Lung (tissue), 12 donors: ENCODE results near the gene DPYSL4. TPM values are rescaled to one million over a fixed set of nuclear protein-coding genes. Genes with fewer than 3 reads are reported as not detected.

ENCODE experiments used
- ATAC-seq: fragments of 200-7000 bp; cut with Tn5 transposase; one replicate; pipeline ENCODE4 v1.9.1; 2020; ENCODE audit warnings: moderate number of reproducible peaks; ENCODE audit not compliant: insufficient read depth, low FRiP score
- DNase-seq, 3 donors: peaks; one replicate each; pipeline ENCODE4 v3.0.0-alpha.2; 2013 to 2017
- H3K27ac ChIP-seq, 2 donors: one replicate each; pipeline ENCODE4 v1.5.1; 2013; ENCODE audit warnings: mild to moderate bottlenecking in 2 of 2, moderate library complexity in 2 of 2, control low read depth in 1 of 2, inconsistent platforms in 1 of 2, low read depth in 1 of 2, low read length in 1 of 2
- H3K27me3 ChIP-seq, 3 donors: one replicate each; pipeline ENCODE4 v1.5.1; 2013; ENCODE audit warnings: low read length in 2 of 3; ENCODE audit not compliant: control insufficient read depth in 3 of 3, insufficient read depth in 3 of 3
- H3K36me3 ChIP-seq, 4 donors: one replicate each; pipeline ENCODE4 v1.5.1; 2013; ENCODE audit warnings: low read length in 4 of 4, mild to moderate bottlenecking in 1 of 4, moderate library complexity in 1 of 4; ENCODE audit not compliant: control insufficient read depth in 4 of 4, insufficient read depth in 4 of 4
- H3K4me1 ChIP-seq, 5 donors: one replicate each; pipeline ENCODE4 v1.5.1; 2013; ENCODE audit warnings: low read length in 5 of 5, mild to moderate bottlenecking in 2 of 5, moderate library complexity in 1 of 5; ENCODE audit not compliant: control insufficient read depth in 5 of 5, insufficient read depth in 5 of 5
- H3K4me3 ChIP-seq: one replicate; pipeline ENCODE4 v1.5.1; 2013; ENCODE audit warnings: mild to moderate bottlenecking, control low read depth, moderate library complexity
- H3K9ac ChIP-seq, 2 donors: one replicate each; pipeline ENCODE4 v1.5.1; 2013; ENCODE audit warnings: low read length in 2 of 2, control low read depth in 1 of 2; ENCODE audit not compliant: insufficient read depth in 1 of 2
- H3K9me3 ChIP-seq, 4 donors: one replicate each; pipeline ENCODE4 v1.5.1; 2013; ENCODE audit warnings: low read length in 3 of 4, mild to moderate bottlenecking in 1 of 4, moderate library complexity in 1 of 4; ENCODE audit not compliant: control insufficient read depth in 4 of 4, insufficient read depth in 3 of 4
- WGBS, 2 donors: extraction: QIAGEN DNeasy Blood & Tissue Kit; methylation state at CpG; one replicate each; pipeline ENCODE4 v1.1.7; 2013; 5-methylcytosine and 5-hydroxymethylcytosine counted together
- polyA plus RNA-seq, 2 donors: library from polyadenylated mRNA; stranded (reverse); fragments of 200-250 nt; gene quantifications; one replicate each; pipeline ENCODE4 v1.2.1, GENCODE V29; 2013
- total RNA-seq, 2 donors: library from RNA; depleted of rRNA in 1 of 2; stranded (reverse); fragments of >200 nt in 1 of 2; gene quantifications; one replicate each; pipeline ENCODE4 v1.2.1, GENCODE V29; 2014 to 2021
- TF ChIP-seq, protein P1 (sequence below): IDR thresholded peaks from 2 replicates; pipeline ENCODE4 v1.5.1; 2012; ENCODE audit warnings: mild to moderate bottlenecking; ENCODE audit errors: control extremely low read depth, extremely low read depth
- donor health status: control.
- donor health status: control.
- donor health status: Bipolar disorder and iron deficiency.
- donor health status: healthy.
- donor health status: DM: yes; HTN: yes; CAD: no.

The DPYSL4 gene
- total and polyA plus RNA-seq, 4 donors: 0.33 to 1.5 (median 1.3) TPM

DNA sequence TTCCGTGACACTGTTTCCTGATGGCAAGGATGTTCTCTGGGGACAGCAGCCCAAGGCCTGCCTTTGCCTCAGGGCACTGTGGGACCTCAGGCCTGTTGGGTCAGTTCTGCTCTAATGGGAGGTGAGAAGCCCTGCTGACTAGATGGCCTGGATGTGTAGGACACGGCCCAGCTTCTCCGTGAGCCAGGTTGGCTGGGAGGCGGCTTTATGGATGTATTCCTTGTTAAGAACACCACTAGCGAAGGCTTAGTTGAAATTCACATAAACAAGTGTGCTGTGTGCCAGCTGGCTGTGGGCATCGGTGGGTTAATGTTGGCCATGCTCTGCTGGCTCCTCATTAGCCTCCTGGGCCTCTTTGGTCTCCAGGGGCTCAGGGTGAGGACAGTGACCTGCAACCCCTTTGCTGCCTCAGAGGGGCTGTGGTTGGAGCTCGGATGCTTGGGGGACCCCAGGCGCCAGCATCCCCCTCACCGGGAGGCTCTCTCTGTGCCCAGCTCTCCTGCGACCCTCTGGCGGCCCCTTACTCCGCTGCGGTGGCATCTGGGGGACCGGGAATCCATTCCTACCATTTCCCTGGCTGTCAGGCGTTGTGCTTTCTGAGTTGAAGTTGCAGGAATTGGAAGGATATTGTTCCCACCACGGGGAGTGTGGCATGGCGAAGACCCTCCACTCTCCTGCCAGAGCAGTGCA lies 22.8 kb upstream of the DPYSL4 start:
- TF ChIP-seq, protein P1, sequence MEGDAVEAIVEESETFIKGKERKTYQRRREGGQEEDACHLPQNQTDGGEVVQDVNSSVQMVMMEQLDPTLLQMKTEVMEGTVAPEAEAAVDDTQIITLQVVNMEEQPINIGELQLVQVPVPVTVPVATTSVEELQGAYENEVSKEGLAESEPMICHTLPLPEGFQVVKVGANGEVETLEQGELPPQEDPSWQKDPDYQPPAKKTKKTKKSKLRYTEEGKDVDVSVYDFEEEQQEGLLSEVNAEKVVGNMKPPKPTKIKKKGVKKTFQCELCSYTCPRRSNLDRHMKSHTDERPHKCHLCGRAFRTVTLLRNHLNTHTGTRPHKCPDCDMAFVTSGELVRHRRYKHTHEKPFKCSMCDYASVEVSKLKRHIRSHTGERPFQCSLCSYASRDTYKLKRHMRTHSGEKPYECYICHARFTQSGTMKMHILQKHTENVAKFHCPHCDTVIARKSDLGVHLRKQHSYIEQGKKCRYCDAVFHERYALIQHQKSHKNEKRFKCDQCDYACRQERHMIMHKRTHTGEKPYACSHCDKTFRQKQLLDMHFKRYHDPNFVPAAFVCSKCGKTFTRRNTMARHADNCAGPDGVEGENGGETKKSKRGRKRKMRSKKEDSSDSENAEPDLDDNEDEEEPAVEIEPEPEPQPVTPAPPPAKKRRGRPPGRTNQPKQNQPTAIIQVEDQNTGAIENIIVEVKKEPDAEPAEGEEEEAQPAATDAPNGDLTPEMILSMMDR: no peak
- peaks cover 0 to 9% (median 0%) of the 10 kb centered on the region in 4 donors for H3K9me3 ChIP-seq
- H3K36me3 ChIP-seq: no peaks in the 10 kb centered on the region
- no peak for DNase-seq
- ATAC-seq: no peak
- H3K9ac ChIP-seq: no peak overlapping the region
- WGBS, 2 donors: 83 to 84% methylated on average over 17 of the region's 17 CpGs
- H3K27ac ChIP-seq: no peak overlapping the region
- no peak overlapping the region for H3K4me3 ChIP-seq
- H3K4me1 ChIP-seq: peaks cover 0 to 12% (median 3%) of the 10 kb centered on the region in 5 donors
- H3K27me3 ChIP-seq: peaks cover 0 to 6% (median 0%) of the 10 kb centered on the region in 3 donors

DNA sequence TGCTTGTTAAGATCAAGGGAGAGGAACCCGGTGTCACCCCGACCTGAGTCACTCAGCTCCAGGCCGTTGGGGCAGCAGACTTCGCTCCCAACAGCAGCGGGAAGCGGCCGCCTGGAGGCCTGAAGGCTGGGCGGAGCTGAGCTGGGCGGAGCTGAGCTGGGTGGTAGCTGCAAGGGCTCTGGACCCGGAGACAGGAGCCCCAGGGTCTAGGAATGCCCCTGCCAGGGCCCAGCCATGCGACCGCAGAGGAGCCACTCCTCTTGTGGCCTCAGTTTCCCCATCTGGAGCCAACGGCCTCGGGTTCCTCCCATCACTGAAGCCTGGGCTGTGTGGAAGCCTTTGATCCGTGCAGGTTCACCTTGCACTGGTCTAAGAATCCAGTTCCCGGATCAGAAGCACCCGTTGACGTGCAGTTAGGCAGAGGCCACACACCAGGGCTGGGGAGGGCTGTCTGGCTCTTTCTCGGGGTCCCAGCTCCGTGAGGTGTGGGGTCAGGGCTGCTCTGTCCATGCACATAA lies 21.9 kb upstream of the DPYSL4 start:
- DNase-seq: no peak
- TF ChIP-seq, protein P1: no peak
- no peak for ATAC-seq

DNA sequence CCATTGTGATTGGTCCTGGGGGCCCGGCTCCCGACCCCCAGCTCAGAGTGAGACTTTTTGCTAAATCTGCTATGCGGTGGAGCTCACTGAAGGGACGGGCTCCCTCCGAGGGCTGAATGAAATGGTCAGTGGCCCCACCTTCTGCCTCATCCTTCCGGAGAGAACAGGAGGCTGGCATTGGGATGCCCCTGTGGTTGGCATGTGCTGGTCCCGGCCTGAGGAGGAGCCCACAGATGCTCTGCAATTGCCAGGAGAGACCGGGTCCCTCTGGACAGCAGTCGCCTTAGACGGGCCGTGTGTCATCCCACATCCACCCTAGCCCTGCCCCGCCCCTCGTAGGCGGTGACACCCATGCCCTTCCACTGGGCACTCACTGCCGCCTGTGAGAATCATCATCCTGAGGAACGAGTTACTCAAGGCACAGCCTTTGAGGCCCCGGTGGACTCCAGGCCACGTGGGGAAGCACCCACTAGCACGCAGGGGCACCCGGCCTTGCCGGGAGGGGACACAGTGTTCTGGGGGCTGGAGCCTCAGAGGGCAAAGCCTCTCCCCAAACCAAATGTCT lies 21.2 kb upstream of the DPYSL4 start:
- DNase-seq (no peak), ATAC-seq (no peak)
- no peak overlapping the region for H3K9ac ChIP-seq
- H3K36me3 ChIP-seq: no peaks in the 10 kb centered on the region
- H3K27ac ChIP-seq: no peak overlapping the region
- TF ChIP-seq, protein P1: no peak
- H3K4me1 ChIP-seq: peaks cover 0 to 12% (median 3%) of the 10 kb centered on the region in 5 donors
- H3K9me3 ChIP-seq: peaks cover 0 to 10% (median 0%) of the 10 kb centered on the region in 4 donors
- H3K4me3 ChIP-seq: no peak overlapping the region
- WGBS, 2 donors: 87 to 88% methylated on average over 21 of the region's 21 CpGs
- peaks cover 0 to 6% (median 0%) of the 10 kb centered on the region in 3 donors for H3K27me3 ChIP-seq

More for the DNA sequence above, 21.9 kb upstream of the DPYSL4 start:
- Histone ChIP-seq H3K27ac (no peak overlapping the region), H3K36me3 (no peaks in the 10 kb centered on the region), H3K27me3 (peaks cover 0 to 6% (median 0%) of the 10 kb centered on the region in 3 donors), H3K9ac (no peak overlapping the region), H3K4me1 (peaks cover 0 to 12% (median 3%) of the 10 kb centered on the region in 5 donors), H3K9me3 (peaks cover 0 to 10% (median 0%) of the 10 kb centered on the region in 4 donors), H3K4me3 (no peak overlapping the region)
- 53 to 54% methylated on average over 20 of the region's 20 CpGs for WGBS, 2 donors
